Progenitor cell of endocrine pancreas (in vitro differentiated cells): Measurements from ENCODE around the gene TMIE. TPM values are rescaled to one million over a fixed set of nuclear protein-coding genes. Genes with fewer than 3 reads are reported as not detected.
"Not testable (repeated sequence)": the region's sequence is repeated elsewhere in the genome, so short reads cannot be mapped to it uniquely, and the experiment has no call there.

ENCODE experiments used
- DNase-seq: peaks from one replicate; pipeline ENCODE4 v3.0.0; 2021; ENCODE audit warnings: low spot score; ENCODE audit not compliant: unreplicated experiment
- H3K27ac Mint-ChIP-seq: 2 replicates; pipeline ENCODE4 v1.8.0; 2021; ENCODE audit warnings: mild to moderate bottlenecking, moderate library complexity, mixed read lengths
- H3K27me3 Mint-ChIP-seq: 2 replicates; pipeline ENCODE4 v1.8.0; 2021; ENCODE audit warnings: mixed read lengths
- H3K36me3 Mint-ChIP-seq: 2 replicates; pipeline ENCODE4 v1.8.0; 2022; ENCODE audit warnings: mixed read lengths; ENCODE audit not compliant: insufficient read depth
- H3K4me1 Mint-ChIP-seq: 2 replicates; pipeline ENCODE4 v1.8.0; 2021; ENCODE audit warnings: low read depth, mixed read lengths
- H3K4me3 Mint-ChIP-seq: 2 replicates; pipeline ENCODE4 v1.8.0; 2021; ENCODE audit warnings: low read depth, mild to moderate bottlenecking, moderate library complexity, mixed read lengths
- H3K9me3 Mint-ChIP-seq: 2 replicates; pipeline ENCODE4 v1.8.0; 2021; ENCODE audit warnings: low read depth, mixed read lengths
- total RNA-seq: library from RNA; stranded (reverse); gene quantifications from 2 replicates; pipeline ENCODE4 v1.2.1, GENCODE V29; 2021
- TF ChIP-seq, protein P1 (sequence below): fragments of 200-600 bp; sonication (generic); IDR thresholded peaks from one replicate; pipeline ENCODE4 v1.5.0; 2021; ENCODE audit warnings: antibody characterized with exemption, mild to moderate bottlenecking; ENCODE audit not compliant: unreplicated experiment

Gene TMIE
- total RNA-seq, 1 donor from 2014 or later, result 0.50 TPM

DNA sequence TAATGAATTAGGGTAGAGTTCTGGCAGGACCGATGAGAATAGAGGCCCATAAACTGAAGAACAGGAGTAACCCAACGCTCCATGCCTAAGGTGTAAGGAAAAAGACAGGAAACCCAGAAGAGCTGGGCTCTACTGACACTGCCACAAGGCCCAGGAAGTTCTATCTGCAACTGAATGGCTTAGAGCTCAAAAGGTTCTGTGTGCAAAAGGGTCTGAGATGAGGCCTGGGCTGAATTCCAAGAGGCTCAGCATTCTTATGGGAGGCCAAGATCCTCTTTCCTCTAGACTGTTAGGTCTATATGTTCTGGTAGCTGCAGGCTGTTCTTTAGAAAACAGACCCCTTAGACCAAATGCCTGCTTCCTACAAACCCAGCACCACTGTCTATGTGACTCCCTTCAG, 47.0 kb downstream of the TMIE start:
- Mint-ChIP-seq H3K4me1 (no peaks in the 10 kb centered on the region), H3K36me3 (no peaks in the 10 kb centered on the region), H3K4me3 (no peak overlapping the region), H3K27me3 (no peaks in the 10 kb centered on the region), H3K9me3 (no peaks in the 10 kb centered on the region), H3K27ac (no peak overlapping the region)
- DNase-seq, result no peak
- TF ChIP-seq, protein P1, sequence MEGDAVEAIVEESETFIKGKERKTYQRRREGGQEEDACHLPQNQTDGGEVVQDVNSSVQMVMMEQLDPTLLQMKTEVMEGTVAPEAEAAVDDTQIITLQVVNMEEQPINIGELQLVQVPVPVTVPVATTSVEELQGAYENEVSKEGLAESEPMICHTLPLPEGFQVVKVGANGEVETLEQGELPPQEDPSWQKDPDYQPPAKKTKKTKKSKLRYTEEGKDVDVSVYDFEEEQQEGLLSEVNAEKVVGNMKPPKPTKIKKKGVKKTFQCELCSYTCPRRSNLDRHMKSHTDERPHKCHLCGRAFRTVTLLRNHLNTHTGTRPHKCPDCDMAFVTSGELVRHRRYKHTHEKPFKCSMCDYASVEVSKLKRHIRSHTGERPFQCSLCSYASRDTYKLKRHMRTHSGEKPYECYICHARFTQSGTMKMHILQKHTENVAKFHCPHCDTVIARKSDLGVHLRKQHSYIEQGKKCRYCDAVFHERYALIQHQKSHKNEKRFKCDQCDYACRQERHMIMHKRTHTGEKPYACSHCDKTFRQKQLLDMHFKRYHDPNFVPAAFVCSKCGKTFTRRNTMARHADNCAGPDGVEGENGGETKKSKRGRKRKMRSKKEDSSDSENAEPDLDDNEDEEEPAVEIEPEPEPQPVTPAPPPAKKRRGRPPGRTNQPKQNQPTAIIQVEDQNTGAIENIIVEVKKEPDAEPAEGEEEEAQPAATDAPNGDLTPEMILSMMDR, result no peak

DNA sequence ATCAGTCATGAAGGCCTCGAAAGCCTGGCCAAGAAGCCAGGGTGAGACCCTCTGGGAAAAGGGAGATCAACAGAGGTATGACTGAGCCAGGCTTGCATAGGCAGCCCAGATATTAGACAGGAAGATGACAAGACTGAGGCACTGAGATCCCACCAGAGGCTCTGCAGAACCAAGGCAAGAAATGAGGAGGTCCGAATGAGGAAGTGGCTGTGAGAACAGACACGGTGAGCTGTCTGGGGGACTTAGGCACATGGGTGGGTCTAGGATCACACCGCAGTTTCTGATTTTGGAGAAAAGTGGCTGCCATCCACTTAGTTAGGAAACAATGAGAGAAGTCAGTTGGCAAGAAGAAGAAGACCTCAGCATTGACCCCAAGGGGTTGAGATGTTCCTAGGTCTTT, 47.9 kb downstream of the TMIE start:
- Mint-ChIP-seq H3K27me3 (no peaks in the 10 kb centered on the region), H3K27ac (no peak overlapping the region), H3K4me3 (no peak overlapping the region), H3K9me3 (no peaks in the 10 kb centered on the region), H3K4me1 (no peaks in the 10 kb centered on the region), H3K36me3 (no peaks in the 10 kb centered on the region)
- TF ChIP-seq, protein P1, result no peak
- DNase-seq, result no peak

DNA sequence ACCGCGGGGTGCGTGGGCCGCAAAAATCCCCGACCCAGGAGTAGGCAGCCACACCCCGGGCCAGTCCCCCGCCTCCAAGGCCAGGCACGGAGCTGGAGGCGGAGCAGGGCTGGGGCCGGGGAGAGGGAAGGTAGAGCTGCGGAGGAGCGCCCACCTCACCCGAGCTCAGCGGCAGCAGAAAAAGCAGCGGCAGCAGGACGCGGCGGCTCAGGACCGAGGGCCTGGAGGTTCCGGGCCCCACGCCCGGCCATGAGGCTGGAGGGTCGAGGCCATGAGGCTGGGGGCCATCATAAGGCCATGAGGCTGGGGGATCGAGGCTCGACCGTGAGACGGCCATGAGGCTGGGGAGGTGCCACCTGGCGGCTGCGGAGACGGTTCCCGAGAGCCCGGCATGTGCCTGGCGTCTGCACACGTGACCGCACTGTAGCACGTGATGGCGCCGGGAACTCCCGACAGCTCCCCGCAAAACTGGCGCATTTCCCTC, 49.4 kb downstream of the TMIE start:
- TF ChIP-seq, protein P1, result no peak
- no peaks in the 10 kb centered on the region for H3K27me3 Mint-ChIP-seq
- H3K27ac Mint-ChIP-seq, result no peak overlapping the region
- no peak for DNase-seq
- no peaks in the 10 kb centered on the region for H3K4me1 Mint-ChIP-seq
- no peak overlapping the region for H3K4me3 Mint-ChIP-seq
- no peaks in the 10 kb centered on the region for H3K9me3 Mint-ChIP-seq
- H3K36me3 Mint-ChIP-seq, result no peaks in the 10 kb centered on the region

DNA sequence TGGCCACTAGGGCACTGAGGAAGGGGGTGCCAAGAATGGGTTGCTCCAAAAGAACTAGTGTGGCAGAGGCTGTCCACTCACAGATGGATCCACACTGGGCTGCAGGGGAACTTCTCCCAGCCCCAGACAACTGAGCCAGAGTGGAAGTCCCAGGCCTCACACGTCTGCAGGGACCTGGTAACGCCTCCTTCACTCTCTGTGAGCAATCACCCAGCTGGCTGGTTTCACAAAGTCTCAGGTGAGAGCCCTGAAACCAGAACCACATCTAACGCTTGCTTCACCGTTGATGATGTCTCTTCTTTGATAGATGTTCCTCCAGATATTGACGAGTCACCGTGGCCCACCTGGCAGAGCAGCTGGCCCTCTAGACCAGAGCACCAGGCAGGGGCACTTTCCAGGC, 51.9 kb downstream of the TMIE start:
- not testable (repeated sequence) for H3K4me3 Mint-ChIP-seq, DNase-seq, H3K36me3 Mint-ChIP-seq, H3K9me3 Mint-ChIP-seq, H3K27ac Mint-ChIP-seq, H3K27me3 Mint-ChIP-seq, H3K4me1 Mint-ChIP-seq

DNA sequence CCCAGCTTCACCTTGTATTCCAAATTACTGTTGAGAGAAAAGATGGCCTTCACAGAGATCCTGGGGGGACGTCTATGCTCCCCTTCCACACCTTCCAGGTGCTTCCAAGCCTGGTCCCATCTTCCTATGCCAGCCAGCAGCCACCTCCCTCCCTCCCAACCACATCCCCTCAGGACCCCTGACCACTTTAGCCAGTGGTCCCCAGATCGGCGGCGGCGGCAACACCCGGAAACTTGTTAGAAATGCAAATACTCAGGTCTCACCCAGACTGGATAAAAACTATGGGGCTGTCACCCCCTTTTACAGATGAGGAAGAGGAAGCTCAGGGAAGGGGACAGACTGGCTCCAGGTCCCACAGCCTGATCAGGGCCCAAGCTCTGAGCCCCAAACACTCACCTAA, 54.5 kb downstream of the TMIE start:
- Mint-ChIP-seq H3K4me3 (no peak overlapping the region), H3K27me3 (no peaks in the 10 kb centered on the region), H3K36me3 (no peaks in the 10 kb centered on the region), H3K27ac (no peak overlapping the region), H3K4me1 (peaks cover 16% of the 10 kb centered on the region), H3K9me3 (no peaks in the 10 kb centered on the region)
- TF ChIP-seq, protein P1, result no peak
- DNase-seq, result no peak

DNA sequence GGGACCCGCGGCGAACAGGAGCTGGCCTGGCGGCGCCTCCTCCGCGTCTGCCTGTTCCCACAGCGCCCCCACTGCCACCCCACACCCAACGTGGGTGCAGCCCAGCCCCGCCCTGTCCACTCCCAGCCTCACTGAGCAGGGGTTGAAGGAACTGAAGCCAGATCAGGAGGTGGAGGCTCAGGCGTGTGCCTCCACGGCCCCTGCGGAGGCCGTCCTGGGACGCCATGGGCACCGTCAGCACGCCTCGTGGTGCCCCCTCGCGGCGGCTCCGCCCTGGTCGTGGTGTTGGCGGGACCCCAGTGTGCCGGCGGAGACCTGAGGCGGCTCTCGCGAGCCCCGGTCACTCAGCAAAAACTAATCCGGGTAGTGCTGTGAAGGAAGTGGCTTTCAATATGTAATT, 55.5 kb downstream of the TMIE start:
- no peaks in the 10 kb centered on the region for H3K9me3 Mint-ChIP-seq
- no peak overlapping the region for H3K27ac Mint-ChIP-seq
- no peaks in the 10 kb centered on the region for H3K36me3 Mint-ChIP-seq
- H3K4me3 Mint-ChIP-seq, result no peak overlapping the region
- H3K27me3 Mint-ChIP-seq, result no peaks in the 10 kb centered on the region
- TF ChIP-seq, protein P1, result no peak
- peaks cover 16% of the 10 kb centered on the region for H3K4me1 Mint-ChIP-seq
- no peak for DNase-seq
